B cell (primary cell): Measurements from ENCODE around the gene LMO1. TPM values are rescaled to one million over a fixed set of nuclear protein-coding genes. Genes with fewer than 3 reads are reported as not detected.

Source experiments
- ATAC-seq: fragments of 200-7000 bp; cut with Tn5 transposase; one replicate; pipeline ENCODE4 v1.10.0; 2021; ENCODE audit warnings: low read depth, mild to moderate bottlenecking, moderate number of reproducible peaks, moderate library complexity
- CTCF ChIA-PET: fragments of 350-600 bp; sonication (Branson Sonifier 250); formaldehyde crosslinking; loops from one replicate; lab custom pipeline; 2021; ENCODE audit warnings: antibody characterized with exemption, inconsistent platforms; lab: Charles Lee
- POLR2A ChIA-PET: fragments of 350-600 bp; sonication (Branson Sonifier 250); formaldehyde crosslinking; loops from one replicate; lab custom pipeline; 2021; ENCODE audit warnings: antibody characterized with exemption; lab: Charles Lee
- DNase-seq: peaks from one replicate; pipeline ENCODE4 v3.0.0; 2013
- H2AFZ ChIP-seq: 2 replicates; pipeline ENCODE4 v1.6.1; 2012; ENCODE audit warnings: mild to moderate bottlenecking, low read depth, low read length; ENCODE audit not compliant: insufficient read depth, poor library complexity, severe bottlenecking
- H3K27ac ChIP-seq, 2 donors: 1 replicate in 1 of 2; 2 replicates in 1 of 2; pipeline ENCODE4 v1.5.1; 2012 to 2013; ENCODE audit warnings: low read length in 2 of 2, mild to moderate bottlenecking in 2 of 2, moderate library complexity in 1 of 2
- H3K27me3 ChIP-seq, 4 experiments: fragments of 200-600 bp in 1 of 4; sonication (generic) in 1 of 4; replicated peaks in 1 of 4; 1 replicate in 2 of 4; 2 replicates in 2 of 4; pipeline versions ENCODE4 v1.6.1 to v1.7.0; 2013 to 2016; ENCODE audit warnings: low read length in 3 of 4, mild to moderate bottlenecking in 2 of 4, mixed read lengths in 1 of 4, moderate library complexity in 1 of 4; ENCODE audit not compliant: insufficient read depth in 4 of 4, control insufficient read depth in 3 of 4; ENCODE audit errors: control extremely low read depth in 1 of 4
- H3K36me3 ChIP-seq, 2 experiments: replicated peaks in 1 of 2; 1 replicate in 1 of 2; 2 replicates in 1 of 2; pipeline versions ENCODE4 v1.6.1 to v1.7.1; 2013; ENCODE audit warnings: low read length in 1 of 2; ENCODE audit not compliant: insufficient read depth in 2 of 2, control insufficient read depth in 1 of 2; ENCODE audit errors: control extremely low read depth in 1 of 2, extremely low read depth in 1 of 2
- H3K4me1 ChIP-seq, 2 donors: fragments of 200-600 bp in 1 of 2; sonication (generic) in 1 of 2; 1 replicate in 1 of 2; 2 replicates in 1 of 2; pipeline versions ENCODE4 v1.5.1 to v1.6.1; 2013 to 2017; ENCODE audit warnings: low read length in 2 of 2; ENCODE audit not compliant: control insufficient read depth in 2 of 2, insufficient read depth in 2 of 2
- H3K4me2 ChIP-seq: replicated peaks from 2 replicates; pipeline ENCODE3; 2012; ENCODE audit warnings: mild to moderate bottlenecking, low read depth, low read length; ENCODE audit not compliant: poor library complexity, severe bottlenecking
- H3K4me3 ChIP-seq, 5 experiments: fragments of 200-600 bp in 1 of 5; sonication (generic) in 1 of 5; 1 replicate in 3 of 5; 2 replicates in 2 of 5; pipeline versions ENCODE4 v1.5.1 to v1.7.0; 2011 to 2016; ENCODE audit warnings: low read length in 4 of 5, mild to moderate bottlenecking in 4 of 5, low read depth in 2 of 5, control low read depth in 1 of 5, moderate library complexity in 1 of 5; ENCODE audit not compliant: insufficient read depth in 1 of 5; ENCODE audit errors: control extremely low read depth in 1 of 5, extremely low read depth in 1 of 5
- H3K79me2 ChIP-seq: fragments of 200-600 bp; sonication (generic); one replicate; pipeline ENCODE4 v1.6.0; 2016; ENCODE audit warnings: low read length; ENCODE audit not compliant: control insufficient read depth, insufficient read depth
- H3K9ac ChIP-seq: fragments of 200-600 bp; sonication (generic); 2 replicates; pipeline ENCODE4 v1.6.1; 2017; ENCODE audit warnings: mild to moderate bottlenecking, low read length, moderate library complexity
- H3K9me3 ChIP-seq, 3 donors: one replicate each; pipeline versions ENCODE4 v1.6.1 to v1.7.1; 2013; ENCODE audit warnings: low read length in 2 of 3; ENCODE audit not compliant: control insufficient read depth in 2 of 3, insufficient read depth in 1 of 3; ENCODE audit errors: control extremely low read depth in 1 of 3
- H4K20me1 ChIP-seq: 2 replicates; pipeline ENCODE4 v1.6.0; 2012; ENCODE audit warnings: mild to moderate bottlenecking, low read length; ENCODE audit not compliant: insufficient read depth, control insufficient read depth, poor library complexity, severe bottlenecking
- H3K27ac Mint-ChIP-seq: one replicate; pipeline ENCODE4 v1.8.0; 2021; ENCODE audit warnings: mixed read lengths
- H3K27me3 Mint-ChIP-seq: one replicate; pipeline ENCODE4 v1.8.0; 2021; ENCODE audit warnings: mixed read lengths
- H3K4me1 Mint-ChIP-seq: one replicate; pipeline ENCODE4 v1.8.0; 2021; ENCODE audit warnings: mixed read lengths
- H3K4me3 Mint-ChIP-seq: one replicate; pipeline ENCODE4 v1.8.0; 2021; ENCODE audit warnings: mixed read lengths
- H3K9me3 Mint-ChIP-seq: one replicate; pipeline ENCODE4 v1.8.0; 2022; ENCODE audit warnings: mixed read lengths; ENCODE audit not compliant: insufficient read depth
- EZH2 ChIP-seq: IDR thresholded peaks from 2 replicates; pipeline ENCODE4 v1.6.1; 2012; ENCODE audit warnings: borderline replicate concordance, low read depth, mild to moderate bottlenecking, moderate library complexity, low read length; ENCODE audit not compliant: insufficient read depth, poor library complexity, severe bottlenecking
- WGBS: methylation state at CpG from one replicate; pipeline ENCODE4 v1.1.5; 2013; ENCODE audit warnings: missing lambda C conversion rate; ENCODE audit not compliant: insufficient coverage; 5-methylcytosine and 5-hydroxymethylcytosine counted together
- intact Hi-C: fragments of 100-400 bp; cut with micrococcal nuclease; formaldehyde crosslinking; loops from one replicate; pipeline ENCODE4 v1.10.0; 2022
- polyA plus RNA-seq: library from polyadenylated mRNA; depleted of rRNA; stranded (reverse); fragments of >200 nt; gene quantifications from 2 replicates; pipeline ENCODE4 v1.2.3, GENCODE V29; 2012
- total RNA-seq, 2 donors: library from RNA; stranded (reverse); fragments of 120-200 nt in 1 of 2; gene quantifications; 1 replicate in 1 of 2; 2 replicates in 1 of 2; pipeline versions ENCODE4 v1.2.3 to v1.2.4, GENCODE V29; 2013 to 2022
- TF ChIP-seq, protein P1 (sequence below): fragments of 200-600 bp; IDR thresholded peaks from one replicate; pipeline ENCODE4 v1.8.0; 2022; ENCODE audit warnings: antibody characterized with exemption, mild to moderate bottlenecking

The LMO1 gene
- total and polyA plus RNA-seq, 2 donors (not counting 1 experiment from before 2014, with no cell fraction given), result 0.22 TPM; not detected in 1

DNA sequence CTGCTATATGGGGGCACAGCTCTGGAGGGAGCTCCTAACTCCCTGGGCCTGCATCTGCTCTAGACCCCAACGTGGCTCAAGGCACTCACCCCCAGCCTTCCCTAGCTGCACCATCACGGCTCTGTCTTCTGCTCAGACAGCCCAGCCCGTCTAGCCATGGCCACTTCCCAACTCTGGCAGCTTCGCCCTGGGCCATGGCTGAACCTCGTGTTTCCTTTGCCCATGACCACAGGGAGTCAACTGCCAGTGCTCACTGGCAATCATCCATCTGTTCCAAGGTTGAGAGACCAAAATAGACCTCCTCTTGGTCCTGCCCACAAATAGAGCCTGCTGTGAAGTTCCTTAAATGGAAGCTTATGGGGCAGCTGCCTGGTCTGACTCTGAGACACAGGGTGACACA lies 5.4 kb downstream of the LMO1 start:
- Mint-ChIP-seq H3K4me3 (no peak overlapping the region), H3K4me1 (peaks cover 2% of the 10 kb centered on the region), H3K27me3 (peaks cover 26% of the 10 kb centered on the region), H3K27ac (no peak overlapping the region), H3K9me3 (no peaks in the 10 kb centered on the region)
- H3K9me3 ChIP-seq, result peaks cover 0 to 10% (median 0%) of the 10 kb centered on the region in 3 donors
- no peak overlapping the region for H3K4me3 ChIP-seq
- no peak overlapping the region for H3K27ac ChIP-seq
- CTCF ChIA-PET, result no interaction called here
- H3K36me3 ChIP-seq, result no peaks in the 10 kb centered on the region
- no peak for TF ChIP-seq EZH2
- TF ChIP-seq, protein P1, sequence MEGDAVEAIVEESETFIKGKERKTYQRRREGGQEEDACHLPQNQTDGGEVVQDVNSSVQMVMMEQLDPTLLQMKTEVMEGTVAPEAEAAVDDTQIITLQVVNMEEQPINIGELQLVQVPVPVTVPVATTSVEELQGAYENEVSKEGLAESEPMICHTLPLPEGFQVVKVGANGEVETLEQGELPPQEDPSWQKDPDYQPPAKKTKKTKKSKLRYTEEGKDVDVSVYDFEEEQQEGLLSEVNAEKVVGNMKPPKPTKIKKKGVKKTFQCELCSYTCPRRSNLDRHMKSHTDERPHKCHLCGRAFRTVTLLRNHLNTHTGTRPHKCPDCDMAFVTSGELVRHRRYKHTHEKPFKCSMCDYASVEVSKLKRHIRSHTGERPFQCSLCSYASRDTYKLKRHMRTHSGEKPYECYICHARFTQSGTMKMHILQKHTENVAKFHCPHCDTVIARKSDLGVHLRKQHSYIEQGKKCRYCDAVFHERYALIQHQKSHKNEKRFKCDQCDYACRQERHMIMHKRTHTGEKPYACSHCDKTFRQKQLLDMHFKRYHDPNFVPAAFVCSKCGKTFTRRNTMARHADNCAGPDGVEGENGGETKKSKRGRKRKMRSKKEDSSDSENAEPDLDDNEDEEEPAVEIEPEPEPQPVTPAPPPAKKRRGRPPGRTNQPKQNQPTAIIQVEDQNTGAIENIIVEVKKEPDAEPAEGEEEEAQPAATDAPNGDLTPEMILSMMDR, result no peak
- DNase-seq (no peak), ATAC-seq (no peak)
- peaks cover 7 to 8% of the 10 kb centered on the region in 2 donors for H3K4me1 ChIP-seq
- POLR2A ChIA-PET, result no interaction called here
- no peak overlapping the region for H3K4me2 ChIP-seq
- no peaks in the 10 kb centered on the region for H3K79me2 ChIP-seq
- WGBS, result 23% methylated on average over 5 of the region's 5 CpGs
- H3K9ac ChIP-seq, result no peak overlapping the region
- H4K20me1 ChIP-seq, result no peaks in the 10 kb centered on the region
- H3K27me3 ChIP-seq, result peaks cover 0 to 26% (median 10%) of the 10 kb centered on the region in 4 experiments
- intact Hi-C loops, result no loop called here
- H2AFZ ChIP-seq, result no peak overlapping the region

DNA sequence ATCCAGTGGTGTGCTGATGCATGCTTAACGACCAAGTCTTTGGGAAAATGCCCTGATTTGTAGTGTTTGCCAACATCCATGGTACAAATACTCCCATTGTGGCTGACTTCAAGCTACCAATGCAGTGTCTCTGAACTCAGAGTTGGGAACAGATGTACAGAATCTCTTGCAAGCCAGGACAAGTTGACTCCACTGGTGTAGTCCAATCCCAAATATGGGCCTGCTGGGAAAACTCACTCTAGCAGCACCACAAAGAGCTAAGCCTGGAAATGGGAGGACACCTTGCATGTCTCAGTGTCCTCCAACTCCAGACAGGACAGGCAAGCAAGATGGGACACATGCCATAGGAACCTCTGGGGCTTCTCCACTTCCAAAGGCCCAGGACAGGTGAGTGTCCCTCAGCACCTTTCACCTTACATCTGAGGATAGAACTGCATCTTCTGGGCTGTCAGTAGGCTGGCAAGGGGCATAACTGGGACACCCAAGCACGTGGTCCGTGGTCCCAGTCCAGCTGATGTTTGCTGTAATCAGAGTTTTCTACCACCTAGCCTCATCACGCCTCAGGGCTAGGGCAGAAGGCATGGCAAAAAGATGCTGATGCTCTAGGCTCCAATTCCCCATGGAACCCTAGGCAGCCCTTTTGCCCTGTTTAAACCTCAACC lies 6.5 kb downstream of the LMO1 start:
- ATAC-seq (no peak), DNase-seq (no peak)
- Histone ChIP-seq H3K4me1 (peaks cover under 1 to 2% of the 10 kb centered on the region in 2 donors), H4K20me1 (no peaks in the 10 kb centered on the region), H3K27me3 (peaks cover 0 to 17% (median 7%) of the 10 kb centered on the region in 4 experiments), H3K27ac (no peak overlapping the region), H3K9ac (no peak overlapping the region), H3K79me2 (no peaks in the 10 kb centered on the region), H2AFZ (no peak overlapping the region), H3K4me2 (no peak overlapping the region), H3K9me3 (peaks cover 0 to 4% (median 0%) of the 10 kb centered on the region in 3 donors), H3K4me3 (no peak overlapping the region), H3K36me3 (no peaks in the 10 kb centered on the region)
- CTCF ChIA-PET, result interaction anchor here (1.3 kb wide), 1 partner anchor 10 kb away, joined by 4 read pairs; no protein-coding TSS in a partner anchor
- Mint-ChIP-seq H3K27me3 (peaks cover 26% of the 10 kb centered on the region), H3K27ac (no peak overlapping the region), H3K4me1 (no peaks in the 10 kb centered on the region), H3K4me3 (no peak overlapping the region), H3K9me3 (no peaks in the 10 kb centered on the region)
- 79% methylated on average over 3 of the region's 4 CpGs for WGBS
- TF ChIP-seq, protein P1, result no peak
- no peak for TF ChIP-seq EZH2
- intact Hi-C loops, result no loop called here
- POLR2A ChIA-PET, result no interaction called here
